Measurements from ENCODE around the gene BBOF1. TPM values are rescaled to one million over a fixed set of nuclear protein-coding genes. Genes with fewer than 3 reads are reported as not detected.
"Not testable (repeated sequence)": the region's sequence is repeated elsewhere in the genome, so short reads cannot be mapped to it uniquely, and the experiment has no call there.

The BBOF1 gene
- 0.76 and 0.77 TPM in 2 replicates for total RNA-seq

DNA sequence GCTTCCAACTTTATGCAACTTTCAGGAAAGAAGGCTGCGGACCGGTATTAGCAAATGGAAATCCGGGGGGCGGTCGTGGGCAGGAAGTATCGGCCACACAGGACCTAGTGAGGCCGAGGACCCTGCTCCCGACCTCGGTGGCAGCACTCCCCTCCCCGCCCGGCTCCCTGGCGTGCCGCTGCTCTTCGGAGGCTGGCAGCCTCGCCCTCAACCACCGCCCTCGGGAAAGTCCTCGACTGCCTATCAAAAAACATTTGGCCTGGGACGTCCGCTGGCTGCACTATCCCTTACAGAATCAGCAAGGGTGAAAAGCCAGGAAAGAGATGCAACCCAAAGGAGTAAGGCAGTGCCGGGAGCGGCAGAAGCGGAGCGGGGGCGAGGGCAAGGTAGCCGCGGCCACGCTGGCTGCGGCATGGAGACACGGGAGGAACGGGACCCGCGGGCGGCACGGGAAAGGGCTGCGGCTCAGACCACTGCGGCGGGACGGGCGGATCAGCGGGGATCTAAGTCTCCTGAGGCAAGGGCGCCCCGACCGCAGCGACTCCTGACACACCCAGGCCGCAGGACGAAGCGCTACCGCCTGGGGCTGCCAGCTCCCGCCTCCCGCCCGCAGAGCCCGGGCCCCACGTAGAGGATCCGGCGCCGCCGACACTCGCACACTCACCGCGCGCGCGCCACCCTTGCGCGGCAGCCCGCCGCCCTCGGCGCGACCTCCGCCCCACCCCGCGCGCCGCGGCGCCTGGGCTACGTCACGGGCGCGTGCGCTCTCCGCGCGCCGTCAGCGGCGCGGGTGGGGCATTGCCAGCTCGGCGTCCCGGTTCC, at the start of gene BBOF1, which contains the start of gene ENTPD5:
Gene BBOF1, plus strand, starts transcription at position 764 of the 822 bp plus-strand sequence. CDS start 130 bp downstream, outside the sequence.
Gene ENTPD5, minus strand, starts transcription at position 703 of the 822 bp plus-strand sequence. CDS start 31,186 bp downstream, outside the sequence.
- DNase-seq (ENCODE audit: low read depth in 2 of 2), result peak; percentile 66 to 88

DNA sequence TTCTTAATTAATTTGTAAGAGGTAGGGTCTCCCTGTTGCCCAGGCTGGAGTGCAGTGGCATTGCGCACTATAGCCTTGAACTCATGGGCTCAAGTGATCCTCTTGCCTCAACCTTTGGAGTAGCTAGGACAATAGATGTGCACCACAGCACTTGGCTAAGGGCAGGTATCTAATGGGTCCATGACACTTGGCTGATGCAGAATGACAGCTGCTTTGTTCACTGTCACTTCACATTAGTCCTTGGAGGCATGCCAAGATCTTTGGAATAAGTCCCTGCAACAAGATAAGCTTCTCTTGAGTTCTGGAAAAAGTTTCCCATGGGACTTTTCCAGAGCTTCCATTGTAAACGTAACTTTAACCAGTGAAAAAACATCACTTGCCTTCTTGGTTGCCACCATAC, 45.7 kb upstream of the BBOF1 start:
- no peak for DNase-seq (ENCODE audit: low read depth in 2 of 2)

GRCh38 chr14:73976125-73976524, 43.0 kb upstream of the BBOF1 start:
- DNase-seq (ENCODE audit: low read depth in 2 of 2), result no peak

DNA sequence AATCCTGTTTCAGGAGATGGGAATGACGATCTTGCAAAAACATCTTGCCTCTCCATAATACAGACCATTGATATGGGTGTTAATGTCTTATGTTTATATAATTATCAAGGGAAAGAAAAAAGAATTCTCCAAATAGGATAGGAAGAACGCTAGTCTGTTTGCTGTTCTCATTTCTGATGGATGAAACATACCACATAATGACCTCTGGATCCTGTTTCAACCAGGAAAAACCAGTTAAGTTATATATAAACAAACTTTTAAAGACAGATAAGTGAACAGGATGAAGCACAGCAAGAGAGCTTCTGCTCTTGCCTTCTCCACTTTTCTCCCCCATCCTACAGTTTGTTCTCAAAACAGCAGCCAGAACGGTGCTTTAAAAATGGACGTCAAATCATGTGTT, 41.3 kb upstream of the BBOF1 start:
- DNase-seq (ENCODE audit: low read depth in 2 of 2), result no peak

- DNase-seq (ENCODE audit: low read depth in 2 of 2), result no peak
These were observed 31.1 kb upstream of the BBOF1 start for GRCh38 chr14:73988065-73988464.

GRCh38 chr14:73988656-73989055, 30.5 kb upstream of the BBOF1 start:
- DNase-seq (ENCODE audit: low read depth in 2 of 2), result not testable (repeated sequence)

GRCh38 chr14:73991092-73991491, 28.1 kb upstream of the BBOF1 start:
- DNase-seq (ENCODE audit: low read depth in 2 of 2), result no peak

DNA sequence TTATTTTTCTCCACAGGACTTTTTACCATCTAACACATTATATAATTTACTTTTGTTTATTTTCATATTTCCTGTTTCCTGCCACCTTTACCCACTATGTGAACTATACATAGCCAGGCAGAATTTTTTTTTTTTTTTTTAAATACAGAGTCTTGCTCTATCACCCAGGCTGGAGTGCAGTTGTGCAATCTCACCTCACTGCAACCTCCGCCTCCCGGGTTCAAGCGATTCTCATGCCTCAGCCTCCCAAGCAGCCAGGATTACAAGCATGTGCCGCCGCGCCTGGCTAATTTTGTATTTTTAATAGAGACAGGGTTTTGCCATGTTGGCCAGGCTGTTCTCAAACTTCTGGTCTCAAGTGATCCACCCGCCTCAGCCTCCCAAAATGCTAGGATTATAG, 24.2 kb upstream of the BBOF1 start:
- not testable (repeated sequence) for DNase-seq (ENCODE audit: low read depth in 2 of 2)

DNA sequence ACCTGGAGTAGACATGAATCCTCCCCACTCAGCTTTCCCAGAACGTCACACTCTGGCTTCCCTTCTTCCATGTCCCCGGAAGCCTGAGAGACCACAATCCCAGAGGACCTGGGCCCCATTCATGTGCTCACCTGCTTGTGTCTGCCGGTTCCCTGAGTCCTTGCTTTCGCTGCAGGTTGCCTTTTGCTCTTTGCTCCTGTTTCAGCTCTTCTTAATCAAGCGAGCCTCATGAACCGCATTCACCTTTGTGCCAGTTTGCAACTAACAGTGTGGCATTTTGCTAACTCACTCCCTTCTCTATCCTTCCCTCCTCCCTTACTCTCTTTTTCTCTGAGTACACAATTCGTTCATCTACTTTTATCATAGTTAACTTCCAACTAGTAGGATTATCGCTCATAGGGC, 23.2 kb upstream of the BBOF1 start:
- DNase-seq (ENCODE audit: low read depth in 2 of 2), result no peak

- no peak for DNase-seq (ENCODE audit: low read depth in 2 of 2)
These were observed 22.4 kb upstream of the BBOF1 start for GRCh38 chr14:73996731-73997107.

DNA sequence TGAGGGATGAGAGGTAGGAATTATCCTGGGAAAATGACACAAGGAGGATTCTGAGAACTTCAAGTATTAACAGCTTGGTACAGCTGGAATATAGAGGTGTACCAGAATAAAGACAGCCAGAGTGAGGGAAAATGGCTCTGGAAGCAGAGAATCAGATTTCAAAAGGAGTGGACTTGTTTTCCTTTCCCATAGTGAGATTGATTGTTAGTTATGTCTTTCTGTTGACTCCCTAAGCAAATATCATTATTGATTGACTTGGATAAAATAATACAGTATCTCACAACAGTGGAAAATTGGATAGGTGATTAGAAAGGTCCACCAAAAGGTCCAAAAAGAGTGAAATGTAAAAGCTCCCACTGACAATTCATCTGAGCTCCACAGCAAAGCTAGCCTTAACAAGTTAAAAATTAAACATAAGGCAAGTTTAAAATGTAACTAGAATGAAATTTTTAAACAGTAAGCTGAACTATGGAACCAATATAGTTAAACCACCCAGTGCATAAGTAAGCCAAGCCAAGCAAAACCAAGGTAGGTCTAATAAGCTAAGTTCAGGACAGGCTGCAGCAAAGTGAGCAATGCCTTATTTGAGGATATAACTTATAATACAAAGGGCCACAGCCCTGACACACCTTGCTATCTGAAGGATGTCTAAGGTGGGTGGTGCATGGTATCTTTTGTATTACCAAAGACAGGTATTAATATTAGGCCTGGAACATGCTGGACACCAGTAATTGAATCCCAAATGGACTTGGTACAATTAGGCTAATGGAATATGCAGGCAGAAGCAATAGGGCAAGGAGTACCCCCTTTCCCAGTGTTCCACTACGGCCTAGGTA, 21.8 kb upstream of the BBOF1 start:
- no peak for DNase-seq (ENCODE audit: low read depth in 2 of 2)

GRCh38 chr14:73997944-73998447, 21.2 kb upstream of the BBOF1 start:
- DNase-seq (ENCODE audit: low read depth in 2 of 2), result no peak

GRCh38 chr14:73998726-73999125, 20.4 kb upstream of the BBOF1 start:
- no peak for DNase-seq (ENCODE audit: low read depth in 2 of 2)

GRCh38 chr14:74005664-74006063, 13.5 kb upstream of the BBOF1 start:
- DNase-seq (ENCODE audit: low read depth in 2 of 2), result not testable (repeated sequence)

- peak in 1 of 2 donors; percentile 71 for DNase-seq (ENCODE audit: low read depth in 2 of 2)
These were observed 10.2 kb upstream of the BBOF1 start for GRCh38 chr14:74008843-74009499.

DNA sequence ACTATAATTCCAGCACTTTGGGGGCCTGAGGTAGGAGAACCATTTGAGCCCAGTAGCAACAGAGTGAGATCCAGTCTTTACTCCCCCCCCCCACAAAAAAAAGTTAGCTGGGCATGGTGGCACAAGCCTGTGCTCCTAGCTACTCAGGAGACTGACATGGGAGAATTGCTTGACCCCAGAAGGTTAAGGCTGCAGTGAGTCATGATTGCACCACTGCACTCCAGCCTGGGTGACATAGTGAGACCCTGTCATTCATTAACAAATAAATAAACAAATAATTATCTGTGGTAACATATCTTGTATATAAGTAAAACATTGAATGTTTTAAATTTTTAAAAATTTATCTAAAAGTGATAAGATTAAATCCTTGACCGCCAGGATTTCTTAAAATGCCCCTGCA, 4.8 kb upstream of the BBOF1 start:
- DNase-seq (ENCODE audit: low read depth in 2 of 2), result no peak

- DNase-seq (ENCODE audit: low read depth in 2 of 2), result no peak
These were observed 4.0 kb upstream of the BBOF1 start for GRCh38 chr14:74015176-74015575.

DNA sequence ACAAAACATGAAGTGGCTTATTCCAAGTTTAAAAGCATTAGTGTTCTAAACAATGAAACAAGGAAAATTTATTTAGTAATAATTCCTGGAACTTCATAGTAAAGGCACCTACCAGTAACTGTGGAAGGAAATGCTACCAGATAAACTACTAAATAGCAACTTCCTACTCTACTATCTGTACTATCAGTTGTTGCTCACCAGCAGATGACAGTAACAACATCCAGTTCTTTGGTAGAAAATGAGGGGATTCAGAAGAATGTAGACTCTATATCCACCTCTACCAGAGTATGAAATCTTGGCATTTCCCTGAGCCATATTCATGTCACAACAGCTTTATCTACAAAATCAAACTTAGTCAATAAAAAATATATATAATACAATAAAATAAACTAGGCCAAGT, 3.2 kb upstream of the BBOF1 start:
- no peak for DNase-seq (ENCODE audit: low read depth in 2 of 2)

GRCh38 chr14:74018174-74018585, 969 bp upstream of the BBOF1 start:
- DNase-seq (ENCODE audit: low read depth in 2 of 2), result peak in 1 of 2 donors; percentile 67

- DNase-seq (ENCODE audit: low read depth in 2 of 2), result peak; percentile 1 to 35
These were observed 424 bp downstream of the BBOF1 start for GRCh38 chr14:74019408-74020137.

- no peak for DNase-seq (ENCODE audit: low read depth in 2 of 2)
These were observed 3.2 kb downstream of the BBOF1 start for GRCh38 chr14:74022346-74022745.
